ENCODE measurements around the gene PMP22. TPM values are rescaled to one million over a fixed set of nuclear protein-coding genes. Genes with fewer than 3 reads are reported as not detected.

The PMP22 gene
- total and polyA plus RNA-seq, 4 donors = 78.1 to 168 (median 138) TPM

DNA sequence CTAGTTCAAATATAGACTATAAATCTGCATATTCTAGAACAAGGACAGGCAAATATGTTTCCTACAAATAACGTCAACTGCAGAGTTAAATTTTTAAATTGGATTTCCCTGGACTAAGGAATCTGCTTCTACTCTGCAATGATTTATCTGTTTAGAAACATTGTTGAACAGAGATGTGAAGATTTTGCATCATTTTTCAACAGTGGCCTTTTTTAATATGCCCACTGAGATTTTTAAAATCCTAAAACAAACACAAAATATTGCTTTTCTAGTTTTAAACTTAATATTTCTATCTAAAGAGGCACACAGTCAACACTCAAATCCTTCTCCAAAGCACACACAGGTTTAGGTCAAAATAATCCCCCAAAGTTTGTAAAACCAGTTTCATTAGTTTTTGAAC is 23.7 kb upstream of the PMP22 start:
- no peaks in the 10 kb centered on the region for H3K27me3 ChIP-seq (ENCODE audit: control insufficient read depth in 3 of 3, insufficient read depth in 3 of 3, low read length in 2 of 3)
- H3K27ac ChIP-seq (ENCODE audit: low read depth in 1 of 2, low read length in 1 of 2) = no peak overlapping the region
- no peaks in the 10 kb centered on the region for H3K36me3 ChIP-seq (ENCODE audit: control insufficient read depth in 4 of 4, insufficient read depth in 4 of 4, low read length in 4 of 4)
- no peak overlapping the region for H3K9ac ChIP-seq (ENCODE audit: insufficient read depth in 1 of 2, low read length in 2 of 2)
- DNase-seq (no peak), ATAC-seq (ENCODE audit: insufficient read depth, low FRiP score) (no peak)
- TF ChIP-seq, protein P1, sequence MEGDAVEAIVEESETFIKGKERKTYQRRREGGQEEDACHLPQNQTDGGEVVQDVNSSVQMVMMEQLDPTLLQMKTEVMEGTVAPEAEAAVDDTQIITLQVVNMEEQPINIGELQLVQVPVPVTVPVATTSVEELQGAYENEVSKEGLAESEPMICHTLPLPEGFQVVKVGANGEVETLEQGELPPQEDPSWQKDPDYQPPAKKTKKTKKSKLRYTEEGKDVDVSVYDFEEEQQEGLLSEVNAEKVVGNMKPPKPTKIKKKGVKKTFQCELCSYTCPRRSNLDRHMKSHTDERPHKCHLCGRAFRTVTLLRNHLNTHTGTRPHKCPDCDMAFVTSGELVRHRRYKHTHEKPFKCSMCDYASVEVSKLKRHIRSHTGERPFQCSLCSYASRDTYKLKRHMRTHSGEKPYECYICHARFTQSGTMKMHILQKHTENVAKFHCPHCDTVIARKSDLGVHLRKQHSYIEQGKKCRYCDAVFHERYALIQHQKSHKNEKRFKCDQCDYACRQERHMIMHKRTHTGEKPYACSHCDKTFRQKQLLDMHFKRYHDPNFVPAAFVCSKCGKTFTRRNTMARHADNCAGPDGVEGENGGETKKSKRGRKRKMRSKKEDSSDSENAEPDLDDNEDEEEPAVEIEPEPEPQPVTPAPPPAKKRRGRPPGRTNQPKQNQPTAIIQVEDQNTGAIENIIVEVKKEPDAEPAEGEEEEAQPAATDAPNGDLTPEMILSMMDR (IDR thresholded peaks at IDR 0.05; ENCODE audit: control extremely low read depth, extremely low read depth) = no peak
- H3K4me3 ChIP-seq = no peak overlapping the region
- 72 to 88% methylated on average over 1 of the region's 1 CpG for WGBS, 2 donors
- H3K9me3 ChIP-seq (ENCODE audit: control insufficient read depth in 4 of 4, insufficient read depth in 3 of 4, low read length in 3 of 4) = peaks cover 0 to 4% (median 0%) of the 10 kb centered on the region in 4 donors
- H3K4me1 ChIP-seq (ENCODE audit: control insufficient read depth in 5 of 5, insufficient read depth in 5 of 5, low read length in 5 of 5) = peaks cover 0 to 7% (median 3%) of the 10 kb centered on the region in 5 donors

DNA sequence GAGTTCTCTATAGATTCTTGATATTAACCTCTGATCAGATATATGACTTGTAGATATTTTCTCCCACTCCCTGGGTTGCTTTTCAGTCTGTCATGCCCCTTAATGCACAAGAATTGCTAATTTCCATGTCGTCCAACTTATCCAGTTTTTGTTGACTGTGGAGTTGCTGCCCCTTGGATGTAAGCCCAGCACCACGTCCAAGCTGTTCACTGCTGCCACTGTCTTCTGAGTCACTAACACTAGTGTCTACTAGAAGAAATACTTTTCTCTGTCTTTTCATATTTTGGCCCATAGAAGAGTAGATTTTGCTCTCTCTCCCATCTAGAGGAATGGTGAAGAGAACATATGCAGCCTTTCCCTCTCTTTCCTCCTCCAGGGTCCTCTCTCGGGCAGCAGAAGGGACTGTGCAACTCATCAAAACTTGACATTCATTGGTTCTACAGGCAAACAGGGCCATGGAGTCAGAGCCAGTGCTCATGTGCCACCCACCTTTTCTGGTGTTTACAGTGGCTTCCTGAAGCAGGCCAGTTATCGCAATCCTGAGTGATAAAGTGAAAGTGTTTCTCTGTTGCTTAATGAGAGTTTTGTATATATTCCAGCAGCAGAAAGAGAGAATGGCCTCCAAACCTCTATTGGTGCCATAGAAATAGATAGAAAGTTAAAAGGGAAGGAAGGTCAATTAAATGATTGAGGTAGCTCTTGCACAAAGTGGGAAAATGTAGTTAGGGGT is 22.6 kb upstream of the PMP22 start:
- Histone ChIP-seq H3K27ac (ENCODE audit: low read depth in 1 of 2, low read length in 1 of 2) (no peak overlapping the region), H3K9me3 (ENCODE audit: control insufficient read depth in 4 of 4, insufficient read depth in 3 of 4, low read length in 3 of 4) (peaks cover 0 to 3% (median 0%) of the 10 kb centered on the region in 4 donors), H3K4me3 (no peak overlapping the region), H3K27me3 (ENCODE audit: control insufficient read depth in 3 of 3, insufficient read depth in 3 of 3, low read length in 2 of 3) (no peaks in the 10 kb centered on the region), H3K4me1 (ENCODE audit: control insufficient read depth in 5 of 5, insufficient read depth in 5 of 5, low read length in 5 of 5) (peaks cover 0 to 7% (median 3%) of the 10 kb centered on the region in 5 donors), H3K9ac (ENCODE audit: insufficient read depth in 1 of 2, low read length in 2 of 2) (no peak overlapping the region), H3K36me3 (ENCODE audit: control insufficient read depth in 4 of 4, insufficient read depth in 4 of 4, low read length in 4 of 4) (no peaks in the 10 kb centered on the region)
- TF ChIP-seq, protein P1 (IDR thresholded peaks at IDR 0.05; ENCODE audit: control extremely low read depth, extremely low read depth) = no peak
- DNase-seq (no peak), ATAC-seq (ENCODE audit: insufficient read depth, low FRiP score) (no peak)
- 41 to 74% methylated on average over 4 of the region's 4 CpGs for WGBS, 2 donors

DNA sequence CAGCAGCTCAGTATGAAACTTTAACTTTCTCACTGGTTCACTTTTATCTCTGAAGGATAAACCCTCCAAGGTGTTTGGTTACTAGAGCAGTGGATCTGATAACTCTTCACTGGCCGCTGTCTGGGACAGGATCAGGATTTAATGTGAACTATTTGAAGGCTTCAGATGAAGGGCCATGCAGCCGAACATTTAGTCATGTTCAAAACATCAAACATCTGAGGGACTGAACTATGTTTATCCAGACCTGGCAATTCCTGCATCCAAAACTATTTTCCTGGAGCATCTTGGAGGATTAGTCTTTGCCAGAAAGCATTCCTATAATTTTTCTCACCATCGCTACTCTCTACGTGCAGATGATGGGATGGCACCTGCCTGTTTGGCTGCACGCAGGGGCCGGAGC is 20.3 kb upstream of the PMP22 start:
- 82 to 88% methylated on average over 6 of the region's 6 CpGs for WGBS, 2 donors
- H3K27me3 ChIP-seq (ENCODE audit: control insufficient read depth in 3 of 3, insufficient read depth in 3 of 3, low read length in 2 of 3) = no peaks in the 10 kb centered on the region
- H3K4me1 ChIP-seq (ENCODE audit: control insufficient read depth in 5 of 5, insufficient read depth in 5 of 5, low read length in 5 of 5) = peaks cover 0 to 7% (median 3%) of the 10 kb centered on the region in 5 donors
- no peak for DNase-seq
- H3K9ac ChIP-seq (ENCODE audit: insufficient read depth in 1 of 2, low read length in 2 of 2) = no peak overlapping the region
- no peak for ATAC-seq (ENCODE audit: insufficient read depth, low FRiP score)
- TF ChIP-seq, protein P1 (IDR thresholded peaks at IDR 0.05; ENCODE audit: control extremely low read depth, extremely low read depth) = no peak
- no peaks in the 10 kb centered on the region for H3K9me3 ChIP-seq (ENCODE audit: control insufficient read depth in 4 of 4, insufficient read depth in 3 of 4, low read length in 3 of 4)
- H3K4me3 ChIP-seq = no peak overlapping the region
- no peak overlapping the region for H3K27ac ChIP-seq (ENCODE audit: low read depth in 1 of 2, low read length in 1 of 2)
- no peaks in the 10 kb centered on the region for H3K36me3 ChIP-seq (ENCODE audit: control insufficient read depth in 4 of 4, insufficient read depth in 4 of 4, low read length in 4 of 4)

Data from lung (tissue), 12 donors.